GM21423 (cell line): ENCODE data around the gene USP24.

Experiments used
- ATAC-seq: cut with Tn5 transposase; IDR thresholded peaks from one replicate; pipeline ENCODE4 v1.9.1; 2021; ENCODE audit warnings: mild to moderate bottlenecking, moderate library complexity; ENCODE audit not compliant: unreplicated experiment

The USP24 gene

GRCh38 chr1:55055951-55056631, 159.1 kb downstream of the USP24 start:
- ATAC-seq: no peak

- no peak for ATAC-seq
These were observed 159.9 kb downstream of the USP24 start for GRCh38 chr1:55055084-55055882.

- no peak for ATAC-seq
These were observed 160.8 kb downstream of the USP24 start for GRCh38 chr1:55054396-55054795.

DNA sequence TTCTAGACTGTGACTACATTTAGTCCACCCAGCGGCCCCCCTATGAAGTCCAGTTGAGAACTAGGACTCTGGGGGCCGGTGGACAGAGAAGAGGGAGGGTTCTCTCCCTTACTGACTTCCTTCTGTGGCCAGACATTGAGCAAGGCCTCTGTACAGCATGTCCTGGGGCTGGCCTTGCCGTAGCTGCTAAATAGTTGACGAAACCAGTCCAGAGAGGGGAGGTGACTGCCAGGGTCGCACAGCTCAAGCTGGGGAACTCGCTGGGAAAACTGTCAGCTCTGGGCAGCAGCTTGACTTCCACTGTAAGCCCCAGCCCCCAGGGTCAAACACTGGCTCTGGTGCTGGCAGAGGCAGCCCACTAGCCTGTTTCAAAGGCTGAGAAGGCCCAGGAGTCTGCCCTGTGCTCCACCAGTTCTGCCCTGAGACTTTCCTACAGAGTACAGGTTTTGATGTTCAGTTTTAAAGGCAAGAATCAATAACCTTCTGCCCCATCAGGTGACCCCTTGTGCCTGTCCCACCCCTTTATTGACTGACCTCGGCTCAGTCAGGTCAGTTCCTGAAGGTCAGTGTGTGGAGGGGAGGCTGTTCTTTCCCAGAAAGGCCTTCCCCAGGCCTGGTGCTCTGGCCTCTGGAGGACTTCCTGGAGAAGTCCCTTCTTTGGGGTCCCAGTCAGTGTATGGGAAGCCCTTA, 161.8 kb downstream of the USP24 start:
- ATAC-seq: no peak

DNA sequence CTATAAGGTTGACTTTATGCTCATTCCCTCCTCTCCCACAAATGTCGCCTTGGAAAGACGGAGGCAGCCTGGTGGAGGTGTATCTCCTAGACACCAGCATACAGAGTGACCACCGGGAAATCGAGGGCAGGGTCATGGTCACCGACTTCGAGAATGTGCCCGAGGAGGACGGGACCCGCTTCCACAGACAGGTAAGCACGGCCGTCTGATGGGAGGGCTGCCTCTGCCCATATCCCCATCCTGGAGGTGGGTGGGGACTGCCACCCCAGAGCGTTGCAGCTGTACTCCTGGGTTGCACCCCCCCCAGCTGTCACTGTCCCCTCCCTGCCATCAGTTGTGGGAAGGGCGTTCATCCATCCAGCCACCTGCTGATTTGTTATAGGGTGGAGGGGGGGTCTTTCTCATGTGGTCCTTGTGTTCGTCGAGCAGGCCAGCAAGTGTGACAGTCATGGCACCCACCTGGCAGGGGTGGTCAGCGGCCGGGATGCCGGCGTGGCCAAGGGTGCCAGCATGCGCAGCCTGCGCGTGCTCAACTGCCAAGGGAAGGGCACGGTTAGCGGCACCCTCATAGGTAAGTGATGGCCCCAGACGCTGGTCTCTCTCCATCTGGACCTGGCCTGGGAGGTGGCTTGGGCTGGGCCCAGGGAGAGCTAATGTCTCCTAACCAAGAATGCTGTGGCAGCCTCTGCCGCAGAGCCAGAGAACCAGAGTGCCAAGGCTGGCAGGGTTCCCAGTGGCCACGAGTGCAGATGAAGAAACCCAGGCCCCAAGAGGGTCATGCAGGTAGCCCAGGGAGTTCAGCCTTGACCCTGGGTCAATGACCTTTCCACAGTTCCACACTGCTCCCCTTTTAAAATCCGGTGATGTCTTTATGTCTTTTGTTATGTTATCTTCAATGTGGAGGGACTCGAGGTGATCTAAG, 162.7 kb downstream of the USP24 start:
- no peak for ATAC-seq

- no peak for ATAC-seq
These were observed 163.5 kb downstream of the USP24 start for GRCh38 chr1:55051621-55052020.

- ATAC-seq: no peak
These were observed 164.0 kb downstream of the USP24 start for GRCh38 chr1:55051169-55051568.

DNA sequence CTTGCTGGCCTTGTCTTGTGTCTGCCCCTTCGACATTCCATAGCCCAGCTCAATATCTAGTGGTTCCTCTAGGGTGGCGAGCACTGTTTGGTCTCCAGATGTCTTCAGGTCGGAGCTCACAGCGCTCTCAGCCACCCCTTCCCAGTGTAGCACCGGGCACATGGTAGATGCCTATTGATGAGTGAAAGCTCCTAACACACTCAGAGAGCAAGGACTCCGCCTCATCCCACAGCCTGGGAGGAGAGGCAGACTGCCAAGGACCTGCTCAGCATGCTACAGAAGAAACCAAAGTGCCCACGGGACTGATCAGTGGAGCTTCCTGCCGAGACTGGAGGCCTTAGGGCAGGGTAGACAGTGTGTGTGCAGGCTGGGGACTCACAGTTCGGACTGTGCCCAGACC, 164.9 kb downstream of the USP24 start:
- no peak for ATAC-seq

DNA sequence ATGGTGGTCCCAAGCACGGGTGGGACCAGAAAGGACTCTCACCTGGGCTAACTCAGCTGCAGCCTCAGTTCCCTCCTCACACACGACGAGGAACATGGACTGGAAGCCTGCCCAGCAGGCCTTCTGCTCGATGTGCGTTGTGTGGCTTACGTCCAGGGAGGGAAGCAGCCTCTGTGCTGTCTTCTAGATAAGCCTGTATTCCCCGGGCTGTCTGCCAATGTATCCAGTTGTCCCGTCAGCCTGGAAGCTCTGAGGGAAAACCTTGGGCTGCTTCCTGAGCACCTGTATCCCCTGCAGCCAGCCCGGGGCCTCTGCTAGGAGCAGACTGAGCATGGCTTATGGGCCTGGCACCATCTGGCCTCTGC, 165.3 kb downstream of the USP24 start:
- no peak for ATAC-seq

GRCh38 chr1:55049271-55049913, 165.8 kb downstream of the USP24 start:
- no peak for ATAC-seq

DNA sequence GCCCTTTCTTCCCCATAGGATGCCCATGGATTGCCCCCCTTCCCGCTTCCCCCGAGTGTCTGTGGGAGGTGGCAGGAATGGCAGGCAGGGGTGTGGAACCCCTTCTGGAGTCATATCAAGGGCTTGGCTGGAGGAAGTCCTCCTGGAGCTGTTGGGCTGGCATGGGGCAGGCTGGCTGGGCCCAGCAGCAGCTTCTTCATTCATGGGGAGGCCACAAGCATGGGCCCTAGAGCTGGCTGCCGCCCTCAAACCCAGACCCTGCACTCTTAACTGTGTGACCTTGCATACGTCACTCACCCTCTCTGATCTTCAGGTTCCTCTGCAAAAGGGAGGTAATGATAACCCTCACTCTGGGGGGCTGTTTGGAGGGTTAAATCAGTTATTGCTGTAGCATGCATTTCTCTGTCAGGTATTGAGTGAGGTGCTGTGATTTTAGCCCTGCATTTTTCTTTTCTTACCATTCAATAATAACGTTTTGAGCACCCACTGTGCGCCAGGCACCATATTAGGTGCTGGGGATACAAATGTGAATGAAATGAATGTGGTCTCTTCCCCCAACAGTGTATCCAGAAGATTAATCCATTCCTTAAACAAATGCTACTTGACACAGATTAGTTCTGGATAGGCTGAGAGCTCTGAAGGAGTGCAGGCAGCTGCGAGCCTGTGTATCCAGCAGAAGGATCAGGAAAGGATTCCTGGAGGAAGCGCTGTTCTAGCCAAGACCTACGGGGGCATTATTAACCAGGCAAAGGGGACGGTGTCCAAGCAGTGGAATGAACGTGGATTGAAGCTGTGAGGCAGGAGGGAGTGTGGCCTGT, 166.5 kb downstream of the USP24 start:
- no peak for ATAC-seq

- ATAC-seq: no peak
These were observed 167.6 kb downstream of the USP24 start for GRCh38 chr1:55047611-55048010.

- ATAC-seq: no peak
These were observed 168.3 kb downstream of the USP24 start for GRCh38 chr1:55046871-55047270.

- no peak for ATAC-seq
These were observed 169.7 kb downstream of the USP24 start for GRCh38 chr1:55045430-55045829.

GRCh38 chr1:55044617-55045397, 170.4 kb downstream of the USP24 start:
- ATAC-seq: no peak

- ATAC-seq: no peak
These were observed 171.4 kb downstream of the USP24 start for GRCh38 chr1:55043726-55044125.

DNA sequence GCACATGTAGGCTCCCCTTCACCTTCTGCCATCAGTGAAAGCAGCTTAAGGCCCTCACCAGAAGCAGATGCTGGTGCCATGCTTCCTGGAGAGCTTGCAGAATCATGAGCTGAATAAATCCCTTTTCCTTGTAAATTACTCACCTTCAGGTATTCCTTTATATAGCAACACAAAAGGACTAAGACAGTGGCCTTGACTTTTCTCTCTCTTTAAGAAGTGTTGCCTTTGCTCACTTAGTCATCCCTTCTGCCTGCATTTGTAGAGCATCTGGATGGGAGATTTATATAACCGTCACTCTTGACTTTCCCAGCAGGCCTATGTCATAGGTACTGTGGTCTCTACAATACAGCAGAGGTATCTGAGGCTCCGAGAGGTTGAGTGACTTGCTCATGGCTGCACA, 172.2 kb downstream of the USP24 start:
- no peak for ATAC-seq

GRCh38 chr1:55041613-55042012, 173.6 kb downstream of the USP24 start:
- no peak for ATAC-seq
